Rectal smooth muscle tissue (tissue), 1 donor: ENCODE results near the gene GPR162.

ENCODE experiments used
- H3K27ac ChIP-seq: one replicate; pipeline ENCODE4 v1.7.0; 2013; ENCODE audit warnings: low read depth, low read length, inconsistent platforms
- H3K27me3 ChIP-seq: one replicate; pipeline ENCODE4 v1.7.0; 2013; ENCODE audit warnings: low read length; ENCODE audit not compliant: control insufficient read depth, insufficient read depth
- H3K36me3 ChIP-seq: one replicate; pipeline ENCODE4 v1.7.0; 2013; ENCODE audit warnings: low read length; ENCODE audit not compliant: control insufficient read depth, insufficient read depth
- H3K4me1 ChIP-seq: one replicate; pipeline ENCODE4 v1.7.0; 2013; ENCODE audit warnings: low read length; ENCODE audit not compliant: control insufficient read depth, insufficient read depth
- H3K4me3 ChIP-seq: one replicate; pipeline ENCODE4 v1.7.0; 2013; ENCODE audit warnings: low read length
- H3K9ac ChIP-seq: one replicate; pipeline ENCODE4 v1.7.0; 2013; ENCODE audit warnings: low read length

The GPR162 gene

GRCh38 chr12:6821591-6822425 is at the start of gene GPR162:
TSS of gene GPR162 (plus strand) at chr12:6821821. CDS start at chr12:6823899, 2,078 bp downstream.
- Histone ChIP-seq H3K9ac (peak within 1 kb of the TSS; percentile 49), H3K27me3 (peaks cover 9% of the 10 kb centered on the region), H3K36me3 (no peaks in the 10 kb centered on the region), H3K4me3 (peak within 1 kb of the TSS; percentile 69), H3K4me1 (peaks cover 11% of the 10 kb centered on the region), H3K27ac (peak within 1 kb of the TSS; percentile 49)

- Histone ChIP-seq H3K27me3 (peaks cover 2% of the 10 kb centered on the region), H3K4me3 (peak within 1 kb of the TSS; percentile 44), H3K4me1 (peaks cover 18% of the 10 kb centered on the region), H3K9ac (no peak within 1 kb of the TSS), H3K27ac (peak within 1 kb of the TSS; percentile 11), H3K36me3 (no peaks in the 10 kb centered on the region)
Measured at GRCh38 chr12:6772331-6772695, 49.3 kb upstream of the GPR162 start, which contains the start of gene LAG3. TSS of gene LAG3 (plus strand) at chr12:6772520. CDS start at chr12:6772853, 333 bp downstream.

- Histone ChIP-seq H3K27ac (no peak overlapping the region), H3K4me3 (peak overlapping the region; percentile 44), H3K27me3 (peaks cover 2% of the 10 kb centered on the region), H3K36me3 (no peaks in the 10 kb centered on the region), H3K9ac (no peak overlapping the region), H3K4me1 (peaks cover 22% of the 10 kb centered on the region)
Measured at GRCh38 chr12:6772726-6773589, 48.7 kb upstream of the GPR162 start.

GRCh38 chr12:6773590-6774351 is 47.9 kb upstream of the GPR162 start:
- Histone ChIP-seq H3K36me3 (no peaks in the 10 kb centered on the region), H3K27me3 (peaks cover 2% of the 10 kb centered on the region), H3K9ac (no peak overlapping the region), H3K27ac (no peak overlapping the region), H3K4me3 (peak overlapping the region; percentile 44), H3K4me1 (peaks cover 14% of the 10 kb centered on the region)

- Histone ChIP-seq H3K27ac (no peak overlapping the region), H3K4me1 (peaks cover 10% of the 10 kb centered on the region), H3K27me3 (peaks cover 2% of the 10 kb centered on the region), H3K4me3 (no peak overlapping the region), H3K9ac (no peak overlapping the region), H3K36me3 (no peaks in the 10 kb centered on the region)
Measured at GRCh38 chr12:6774499-6775062, 47.0 kb upstream of the GPR162 start.

GRCh38 chr12:6775185-6776174 is 46.1 kb upstream of the GPR162 start:
- peaks cover 8% of the 10 kb centered on the region for H3K4me1 ChIP-seq
- H3K9ac ChIP-seq: no peak overlapping the region
- peak overlapping the region; percentile 10 for H3K4me3 ChIP-seq
- peaks cover 2% of the 10 kb centered on the region for H3K27me3 ChIP-seq
- no peaks in the 10 kb centered on the region for H3K36me3 ChIP-seq
- H3K27ac ChIP-seq: no peak overlapping the region

GRCh38 chr12:6777386-6777785 is 44.2 kb upstream of the GPR162 start:
- Histone ChIP-seq H3K27me3 (peaks cover 2% of the 10 kb centered on the region), H3K27ac (peak overlapping the region; percentile 93), H3K9ac (no peak overlapping the region), H3K4me3 (peak overlapping the region; percentile 69), H3K36me3 (no peaks in the 10 kb centered on the region), H3K4me1 (peaks cover 8% of the 10 kb centered on the region)

- H3K9ac ChIP-seq: no peak overlapping the region
- peak overlapping the region; percentile 69 for H3K4me3 ChIP-seq
- H3K27me3 ChIP-seq: peaks cover 2% of the 10 kb centered on the region
- H3K36me3 ChIP-seq: no peaks in the 10 kb centered on the region
- H3K4me1 ChIP-seq: peaks cover 8% of the 10 kb centered on the region
- H3K27ac ChIP-seq: peak overlapping the region; percentile 93
Measured at GRCh38 chr12:6778217-6778573, 43.4 kb upstream of the GPR162 start.

GRCh38 chr12:6778574-6779550 is 42.8 kb upstream of the GPR162 start:
- peak overlapping the region; percentile 22 for H3K9ac ChIP-seq
- peak overlapping the region; percentile 93 for H3K27ac ChIP-seq
- H3K4me1 ChIP-seq: peaks cover 8% of the 10 kb centered on the region
- no peaks in the 10 kb centered on the region for H3K36me3 ChIP-seq
- H3K27me3 ChIP-seq: no peaks in the 10 kb centered on the region
- peak overlapping the region; percentile 69 for H3K4me3 ChIP-seq

GRCh38 chr12:6779708-6780432 is 41.8 kb upstream of the GPR162 start:
- no peak overlapping the region for H3K9ac ChIP-seq
- H3K27ac ChIP-seq: no peak overlapping the region
- H3K4me3 ChIP-seq: no peak overlapping the region

More at GRCh38 chr12:6779708-6780432, 41.8 kb upstream of the GPR162 start:
- Histone ChIP-seq H3K27me3 (no peaks in the 10 kb centered on the region), H3K4me1 (peaks cover 8% of the 10 kb centered on the region), H3K36me3 (no peaks in the 10 kb centered on the region)
